Natural killer cell (primary cell): ENCODE measurements around the gene NR2F2. TPM values are rescaled to one million over a fixed set of nuclear protein-coding genes. Genes with fewer than 3 reads are reported as not detected.

ENCODE experiments used
- ATAC-seq, 3 donors: fragments of 150-1000 bp in 2 of 3; fragments of 200-7000 bp in 1 of 3; cut with Tn5 transposase; 1 replicate in 1 of 3; 2 replicates in 2 of 3; pipeline ENCODE4 v1.10.0; 2021; ENCODE audit warnings: mild to moderate bottlenecking in 2 of 3, moderate library complexity in 2 of 3
- DNase-seq, 2 donors: peaks; one replicate each; pipeline versions ENCODE4 v3.0.0 to v3.0.0-alpha.2; 2013 to 2021; ENCODE audit warnings: mixed read lengths in 1 of 2
- H3K27ac ChIP-seq: one replicate; pipeline ENCODE4 v1.5.1; 2013; ENCODE audit warnings: mild to moderate bottlenecking, low read length
- H3K27me3 ChIP-seq: one replicate; pipeline ENCODE4 v1.6.1; 2013; ENCODE audit warnings: low read length; ENCODE audit not compliant: control insufficient read depth, insufficient read depth
- H3K36me3 ChIP-seq: one replicate; pipeline ENCODE4 v1.6.1; 2013; ENCODE audit warnings: low read length; ENCODE audit not compliant: control insufficient read depth, insufficient read depth
- H3K4me1 ChIP-seq: one replicate; pipeline ENCODE4 v1.6.1; 2013; ENCODE audit warnings: low read length; ENCODE audit not compliant: control insufficient read depth, insufficient read depth
- H3K4me3 ChIP-seq: one replicate; pipeline ENCODE4 v1.5.1; 2013; ENCODE audit warnings: low read length
- H3K9me3 ChIP-seq: one replicate; pipeline ENCODE4 v1.6.1; 2013; ENCODE audit warnings: low read length; ENCODE audit not compliant: control insufficient read depth, insufficient read depth
- H3K27ac Mint-ChIP-seq, 2 donors: one replicate each; pipeline ENCODE4 v1.8.0; 2022; ENCODE audit warnings: mild to moderate bottlenecking in 2 of 2, mixed read lengths in 2 of 2, moderate library complexity in 1 of 2
- H3K27me3 Mint-ChIP-seq, 2 donors: one replicate each; pipeline ENCODE4 v1.8.0; 2022; ENCODE audit warnings: low read depth in 2 of 2, mixed read lengths in 2 of 2
- H3K36me3 Mint-ChIP-seq: one replicate; pipeline ENCODE4 v1.8.0; 2022; ENCODE audit warnings: mixed read lengths
- H3K4me1 Mint-ChIP-seq, 2 donors: one replicate each; pipeline ENCODE4 v1.8.0; 2022; ENCODE audit warnings: mixed read lengths in 2 of 2
- H3K4me3 Mint-ChIP-seq: one replicate; pipeline ENCODE4 v1.8.0; 2022; ENCODE audit warnings: mild to moderate bottlenecking, moderate library complexity, mixed read lengths
- H3K9me3 Mint-ChIP-seq, 2 donors: one replicate each; pipeline ENCODE4 v1.8.0; 2022; ENCODE audit warnings: mixed read lengths in 2 of 2
- CTCF ChIP-seq: fragments of 200-600 bp; IDR thresholded peaks from one replicate; pipeline ENCODE4 v1.8.0; 2022; ENCODE audit warnings: antibody characterized with exemption
- WGBS: methylation state at CpG from one replicate; pipeline ENCODE4 v1.1.7; 2013; ENCODE audit warnings: missing lambda C conversion rate; ENCODE audit not compliant: insufficient coverage; 5-methylcytosine and 5-hydroxymethylcytosine counted together
- intact Hi-C: fragments of 100-400 bp; cut with micrococcal nuclease; formaldehyde crosslinking; loops from one replicate; pipeline ENCODE4 v1.14.2; 2022
- total RNA-seq, 4 donors: library from RNA; stranded (reverse); fragments of 120-200 nt in 1 of 4; gene quantifications; one replicate each; pipeline versions ENCODE4 v1.2.3 to v1.2.4, GENCODE V29; 2013 to 2022

The NR2F2 gene
- total RNA-seq, 3 donors from 2014 or later (not counting 1 experiment from before 2014, with no cell fraction given): not detected

GRCh38 chr15:96365781-96366525 lies 35.5 kb downstream of the NR2F2 start:
- peaks cover 7% of the 10 kb centered on the region for H3K36me3 Mint-ChIP-seq
- H3K9me3 Mint-ChIP-seq: peaks cover 0 to 3% of the 10 kb centered on the region in 2 donors
- no peak overlapping the region for H3K4me3 Mint-ChIP-seq
- Histone ChIP-seq H3K9me3 (no peaks in the 10 kb centered on the region), H3K4me3 (no peak overlapping the region), H3K4me1 (no peaks in the 10 kb centered on the region), H3K27me3 (peaks cover 69% of the 10 kb centered on the region), H3K27ac (no peak overlapping the region), H3K36me3 (no peaks in the 10 kb centered on the region)
- WGBS: 5% methylated on average over 42 of the region's 42 CpGs
- no peaks in the 10 kb centered on the region for H3K4me1 Mint-ChIP-seq
- peaks cover 71 to 84% of the 10 kb centered on the region in 2 donors for H3K27me3 Mint-ChIP-seq
- intact Hi-C loops: no loop called here
- no peak for TF ChIP-seq CTCF
- ATAC-seq (no peak), DNase-seq (no peak)
- peak overlapping the region in 1 of 2 donors; percentile 26 for H3K27ac Mint-ChIP-seq

DNA sequence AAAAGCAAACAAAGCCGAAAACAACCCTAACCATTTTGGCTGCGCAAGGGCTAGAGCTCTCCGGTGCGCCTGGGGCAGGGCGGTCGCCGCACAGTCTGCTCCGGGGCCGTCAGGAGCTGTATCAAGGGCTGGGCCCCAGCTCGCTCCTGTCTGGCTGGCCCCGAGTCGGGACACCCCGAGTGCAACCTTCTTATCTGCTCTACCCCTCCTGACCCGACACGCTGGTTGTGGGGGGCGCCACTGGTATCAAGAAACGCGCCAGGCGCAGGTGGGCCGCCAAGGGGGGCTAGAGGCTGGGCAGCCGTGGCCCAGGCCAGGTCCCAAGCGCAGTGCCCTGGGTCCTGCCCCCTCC lies 36.0 kb downstream of the NR2F2 start:
- Mint-ChIP-seq H3K27ac (no peak overlapping the region), H3K9me3 (peaks cover 0 to 3% of the 10 kb centered on the region in 2 donors), H3K4me1 (no peaks in the 10 kb centered on the region), H3K36me3 (peaks cover 7% of the 10 kb centered on the region), H3K27me3 (peaks cover 68 to 83% of the 10 kb centered on the region in 2 donors), H3K4me3 (no peak overlapping the region)
- Histone ChIP-seq H3K4me3 (no peak overlapping the region), H3K4me1 (no peaks in the 10 kb centered on the region), H3K36me3 (no peaks in the 10 kb centered on the region), H3K27ac (no peak overlapping the region), H3K27me3 (peaks cover 64% of the 10 kb centered on the region), H3K9me3 (no peaks in the 10 kb centered on the region)
- intact Hi-C loops: no loop called here
- WGBS: 9% methylated on average over 22 of the region's 22 CpGs
- no peak for ATAC-seq
- DNase-seq: no peak
- TF ChIP-seq CTCF: no peak

- Histone ChIP-seq H3K27ac (no peak overlapping the region), H3K9me3 (no peaks in the 10 kb centered on the region), H3K4me1 (no peaks in the 10 kb centered on the region), H3K27me3 (peaks cover 54% of the 10 kb centered on the region), H3K36me3 (no peaks in the 10 kb centered on the region), H3K4me3 (no peak overlapping the region)
- DNase-seq: no peak
- intact Hi-C loops: no loop called here
- peaks cover 2% of the 10 kb centered on the region for H3K36me3 Mint-ChIP-seq
- H3K27me3 Mint-ChIP-seq: peaks cover 64 to 83% of the 10 kb centered on the region in 2 donors
- TF ChIP-seq CTCF: no peak
- no peak overlapping the region for H3K27ac Mint-ChIP-seq
- WGBS: 8% methylated on average over 28 of the region's 31 CpGs
- peaks cover 0 to under 1% of the 10 kb centered on the region in 2 donors for H3K9me3 Mint-ChIP-seq
- no peak overlapping the region for H3K4me3 Mint-ChIP-seq
- no peak for ATAC-seq
- no peaks in the 10 kb centered on the region for H3K4me1 Mint-ChIP-seq
Measured at GRCh38 chr15:96367311-96368200, 37.1 kb downstream of the NR2F2 start.
